HCT116 (cell line): ENCODE measurements around the gene DGKG. TPM values are rescaled to one million over a fixed set of nuclear protein-coding genes. Genes with fewer than 3 reads are reported as not detected.

Source experiments
- ATAC-seq: fragments of 200-7000 bp; cut with Tn5 transposase; 2 replicates; pipeline ENCODE4 v1.9.1; 2020; ENCODE audit warnings: mild to moderate bottlenecking, moderate library complexity
- BruUV-seq: library from RNA; stranded (reverse); fragments of 400-500 nt; replicated peaks from 2 replicates; lab custom pipeline; 2021; lab: Mats Ljungman, UMichigan
- CTCF ChIA-PET: fragments of 300-600 bp; sonication (Branson Sonifier 250); formaldehyde crosslinking; loops from one replicate; lab custom pipeline; 2021; ENCODE audit warnings: antibody characterized with exemption; lab: Charles Lee
- POLR2A ChIA-PET: fragments of 300-600, 350-600 bp; sonication (Branson Sonifier 250); formaldehyde crosslinking; loops from one replicate; lab custom pipeline; 2021; ENCODE audit warnings: antibody characterized with exemption; lab: Charles Lee
- RAD21 ChIA-PET, 2 experiments: fragments of 300-600 bp; sonication (Branson Sonifier 250); formaldehyde crosslinking; loops; one replicate each; lab custom pipeline; 2023; ENCODE audit warnings: low total read pairs in 2 of 2; ENCODE audit not compliant: uncharacterized antibody in 2 of 2, unreplicated experiment in 2 of 2, low non-redundant PET in 1 of 2; lab: Charles Lee
- DNase-seq: peaks from one replicate; pipeline ENCODE4 v3.0.0-alpha.2; 2010; ENCODE audit warnings: low read depth, low spot score
- H2AFZ ChIP-seq: fragments of 200-600 bp; shearing (Covaris generic), sonication (generic); 2 replicates; pipeline ENCODE4 v1.6.1; 2017; ENCODE audit warnings: low read depth, mixed run types, mixed read lengths, antibody characterized with exemption, low read length; ENCODE audit not compliant: poor library complexity, severe bottlenecking
- H3K27ac ChIP-seq: 2 replicates; pipeline ENCODE4 v1.5.1; 2012; ENCODE audit warnings: low read depth, low read length
- H3K27me3 ChIP-seq: fragments of 200-600 bp; sonication (generic); 2 replicates; pipeline ENCODE4 v1.6.1; 2016; ENCODE audit warnings: mixed run types, low read length, mixed read lengths; ENCODE audit not compliant: insufficient read depth
- H3K36me3 ChIP-seq, 2 experiments: fragments of 200-500 bp in 1 of 2; fragments of 200-600 bp in 1 of 2; sonication (Bioruptor generic) in 1 of 2; sonication (generic) in 1 of 2; 2 replicates each; pipeline versions ENCODE4 v1.5.1 to v1.6.1; 2014 to 2016; ENCODE audit warnings: low read length in 2 of 2, inconsistent platforms in 1 of 2, mixed read lengths in 1 of 2, mixed run types in 1 of 2; ENCODE audit not compliant: insufficient read depth in 2 of 2, control insufficient read depth in 1 of 2
- H3K4me1 ChIP-seq, 2 experiments: fragments of 200-600 bp in 1 of 2; sonication (generic) in 1 of 2; 2 replicates each; pipeline versions ENCODE4 v1.5.1 to v1.6.1; 2012 to 2017; ENCODE audit warnings: low read length in 2 of 2, inconsistent platforms in 1 of 2, mild to moderate bottlenecking in 1 of 2, mixed read lengths in 1 of 2, mixed run types in 1 of 2, moderate library complexity in 1 of 2; ENCODE audit not compliant: insufficient read depth in 2 of 2, control insufficient read depth in 1 of 2
- H3K4me2 ChIP-seq: fragments of 200-600 bp; sonication (generic); 2 replicates; pipeline ENCODE4 v1.6.1; 2017; ENCODE audit warnings: mixed run types, low read length, mixed read lengths
- H3K4me3 ChIP-seq, 2 experiments: fragments of 200-600 bp in 1 of 2; sonication (generic) in 1 of 2; replicated peaks in 1 of 2; 2 replicates each; pipeline ENCODE4 v1.5.1; 2011 to 2016; ENCODE audit warnings: low read length in 2 of 2, control low read depth in 1 of 2, low read depth in 1 of 2, mild to moderate bottlenecking in 1 of 2, mixed read lengths in 1 of 2, mixed run types in 1 of 2
- H3K79me2 ChIP-seq: fragments of 200-600 bp; sonication (generic); 2 replicates; pipeline ENCODE4 v1.6.1; 2017; ENCODE audit warnings: mild to moderate bottlenecking, mixed run types, low read length, moderate library complexity, mixed read lengths; ENCODE audit not compliant: insufficient read depth
- H3K9ac ChIP-seq: fragments of 200-600 bp; sonication (generic); 2 replicates; pipeline ENCODE4 v1.6.1; 2016; ENCODE audit warnings: low read length, mixed read lengths
- H3K9me2 ChIP-seq: fragments of 200-600 bp; sonication (generic), shearing (Covaris generic); 2 replicates; pipeline ENCODE4 v1.6.1; 2017; ENCODE audit warnings: mixed run types, mild to moderate bottlenecking, moderate library complexity; ENCODE audit not compliant: insufficient read depth
- H3K9me3 ChIP-seq, 2 experiments: fragments of 200-500 bp in 1 of 2; fragments of 200-600 bp in 1 of 2; sonication (Bioruptor generic) in 1 of 2; sonication (generic) in 1 of 2; 2 replicates each; pipeline ENCODE4 v1.6.1; 2014 to 2017; ENCODE audit warnings: low read length in 2 of 2, mixed read lengths in 2 of 2, inconsistent platforms in 1 of 2, low read depth in 1 of 2, mild to moderate bottlenecking in 1 of 2, mixed run types in 1 of 2, moderate library complexity in 1 of 2; ENCODE audit not compliant: control insufficient read depth in 1 of 2, insufficient read depth in 1 of 2
- H4K20me1 ChIP-seq: fragments of 200-600 bp; sonication (generic), shearing (Covaris generic); 2 replicates; pipeline ENCODE4 v1.6.1; 2017; ENCODE audit warnings: mixed run types, mild to moderate bottlenecking, moderate library complexity; ENCODE audit not compliant: insufficient read depth
- EZH2 ChIP-seq: fragments of 200-600 bp; sonication (generic); IDR thresholded peaks from 2 replicates; pipeline ENCODE4 v1.6.1; 2017; ENCODE audit warnings: antibody characterized with exemption, mixed run types
- POLR2A ChIP-seq: IDR thresholded peaks from 2 replicates; pipeline ENCODE4 v1.7.0; 2011; ENCODE audit warnings: borderline replicate concordance; ENCODE audit not compliant: insufficient read depth, insufficient read length; ENCODE audit errors: extremely low read depth
- SRF ChIP-seq: IDR thresholded peaks from 2 replicates; pipeline ENCODE4 v1.6.1; 2012; ENCODE audit warnings: low read depth
- ZFX ChIP-seq: fragments of 450-650 bp; IDR thresholded peaks from 2 replicates; pipeline ENCODE4 v1.6.1; 2017
- ZNF274 ChIP-seq: fragments of 200-500 bp; sonication (Bioruptor generic); IDR thresholded peaks from 2 replicates; pipeline ENCODE4 v1.6.1; 2014; ENCODE audit warnings: mild to moderate bottlenecking, low read depth, low read length, inconsistent platforms
- intact Hi-C: fragments of 100-400 bp; cut with micrococcal nuclease; formaldehyde crosslinking; loops from 2 replicates; pipeline ENCODE4 v1.10.0; 2022
- total RNA-seq: library from RNA; stranded (reverse); gene quantifications from one replicate; pipeline ENCODE4 v1.2.1, GENCODE V29; 2021; ENCODE audit not compliant: unreplicated experiment

Gene DGKG
- total RNA-seq, 1 experiment from 2014 or later = 4.8 TPM

GRCh38 chr3:186359078-186359477 is 3.0 kb downstream of the DGKG start:
- Histone ChIP-seq H3K36me3 (no peaks in the 10 kb centered on the region), H4K20me1 (no peaks in the 10 kb centered on the region), H3K9ac (no peak overlapping the region), H3K27me3 (peaks cover 31% of the 10 kb centered on the region; the same call in 1 of the 2 replicates), H3K9me3 (no peaks in the 10 kb centered on the region), H3K9me2 (no peaks in the 10 kb centered on the region), H3K4me2 (no peak overlapping the region), H3K27ac (no peak overlapping the region), H3K4me3 (no peak overlapping the region), H2AFZ (no peak overlapping the region), H3K4me1 (no peaks in the 10 kb centered on the region), H3K79me2 (no peaks in the 10 kb centered on the region)
- no TSS peak for BruUV-seq
- CTCF ChIA-PET = no interaction called here
- TF ChIP-seq EZH2 = no peak
- no peak for TF ChIP-seq ZFX
- no peak for TF ChIP-seq POLR2A
- TF ChIP-seq SRF = no peak
- no peak for TF ChIP-seq ZNF274
- RAD21 ChIA-PET = interaction anchor here in 1 of 2 experiments (0.6 kb wide), 1 partner anchor 34 kb away, joined by 3 read pairs; no protein-coding TSS in a partner anchor
- no peak for DNase-seq
- intact Hi-C loops = no loop called here
- POLR2A ChIA-PET = interaction anchor here (0.7 kb wide), 1 partner anchor 11 kb away, joined by 4 read pairs; no protein-coding TSS in a partner anchor
- ATAC-seq = no peak

GRCh38 chr3:186356152-186356551 is 5.9 kb downstream of the DGKG start:
- no peaks in the 10 kb centered on the region for H4K20me1 ChIP-seq
- no peaks in the 10 kb centered on the region for H3K9me3 ChIP-seq
- intact Hi-C loops = no loop called here
- H3K4me1 ChIP-seq = no peaks in the 10 kb centered on the region
- no peak overlapping the region for H2AFZ ChIP-seq
- POLR2A ChIA-PET = no interaction called here
- DNase-seq (no peak), ATAC-seq (no peak)
- RAD21 ChIA-PET = no interaction called here
- no peaks in the 10 kb centered on the region for H3K79me2 ChIP-seq
- no peak overlapping the region for H3K27ac ChIP-seq
- CTCF ChIA-PET = no interaction called here
- no peaks in the 10 kb centered on the region for H3K36me3 ChIP-seq
- BruUV-seq = no TSS peak
- H3K27me3 ChIP-seq = peaks cover 10% of the 10 kb centered on the region; the same call in 1 of the 2 replicates
- H3K9me2 ChIP-seq = no peaks in the 10 kb centered on the region
- no peak overlapping the region for H3K4me2 ChIP-seq
- no peak overlapping the region for H3K9ac ChIP-seq
- H3K4me3 ChIP-seq = no peak overlapping the region
- TF ChIP-seq EZH2 (no peak), ZNF274 (no peak), ZFX (no peak)
